Right lobe of liver (tissue), 4 donors: ENCODE measurements around the gene PRRC2A.

Experiments
- CTCF ChIP-seq, 4 donors: fragments of 200-600 bp in 3 of 4; fragments of 450-650 bp in 1 of 4; IDR thresholded peaks; one replicate each; pipeline versions ENCODE4 v1.5.1 to v1.8.0; 2016 to 2022; ENCODE audit warnings: antibody characterized with exemption in 4 of 4, mild to moderate bottlenecking in 2 of 4
- POLR2A ChIP-seq: fragments of 450-650 bp; IDR thresholded peaks from one replicate; pipeline ENCODE4 v1.6.1; 2017; ENCODE audit warnings: antibody characterized with exemption, mild to moderate bottlenecking
- donor health status: DM: no; HTN: no; CAD: no.
- donor health status: DM: no; HTN: no; CAD: no.
- donor health status: DM: no; HTN: yes; CAD: no.

GRCh38 chr6:31657406-31658157, 37.1 kb downstream of the PRRC2A start:
- TF ChIP-seq CTCF (IDR thresholded peaks at IDR 0.05) = no peak
- no peak for TF ChIP-seq POLR2A
